Endothelial cell (in vitro differentiated cells): Measurements from ENCODE around the gene UROC1. TPM values are rescaled to one million over a fixed set of nuclear protein-coding genes. Genes with fewer than 3 reads are reported as not detected.

Source experiments
- DNase-seq: peaks from one replicate; pipeline ENCODE4 v3.0.0; 2021; ENCODE audit warnings: low spot score
- H3K27ac Mint-ChIP-seq: one replicate; pipeline ENCODE4 v1.8.0; 2021; ENCODE audit warnings: mixed read lengths, inconsistent platforms; ENCODE audit not compliant: unreplicated experiment
- H3K27me3 Mint-ChIP-seq: one replicate; pipeline ENCODE4 v1.8.0; 2021; ENCODE audit warnings: mild to moderate bottlenecking, moderate library complexity, mixed read lengths, inconsistent platforms; ENCODE audit not compliant: unreplicated experiment
- H3K36me3 Mint-ChIP-seq: one replicate; pipeline ENCODE4 v1.8.0; 2021; ENCODE audit warnings: mild to moderate bottlenecking, low read depth, mixed read lengths, inconsistent platforms; ENCODE audit not compliant: unreplicated experiment
- H3K4me1 Mint-ChIP-seq: one replicate; pipeline ENCODE4 v1.8.0; 2021; ENCODE audit warnings: mild to moderate bottlenecking, mixed read lengths, inconsistent platforms; ENCODE audit not compliant: unreplicated experiment
- H3K4me3 Mint-ChIP-seq: one replicate; pipeline ENCODE4 v1.8.0; 2021; ENCODE audit warnings: mild to moderate bottlenecking, mixed read lengths, inconsistent platforms; ENCODE audit not compliant: unreplicated experiment
- H3K9me3 Mint-ChIP-seq: one replicate; pipeline ENCODE4 v1.8.0; 2021; ENCODE audit warnings: mixed read lengths, inconsistent platforms; ENCODE audit not compliant: unreplicated experiment
- total RNA-seq: library from RNA; stranded (reverse); fragmentation: NEBNext Ultra II Directional; extraction: Animal tissue kit (Norgen Biotek cat#: 25700); gene quantifications from one replicate; pipeline ENCODE4 v1.2.1, GENCODE V29; 2021; ENCODE audit not compliant: unreplicated experiment
- TF ChIP-seq, protein P1 (sequence below): fragments of 200-600 bp; sonication (generic); IDR thresholded peaks from one replicate; pipeline ENCODE4 v1.5.0; 2021; ENCODE audit warnings: antibody characterized with exemption; ENCODE audit not compliant: unreplicated experiment

UROC1 gene
- total RNA-seq, 1 donor from 2014 or later = not detected

GRCh38 chr3:126512916-126513650 is 4.5 kb downstream of the UROC1 start:
- Mint-ChIP-seq H3K36me3 (no peaks in the 10 kb centered on the region), H3K27me3 (no peaks in the 10 kb centered on the region), H3K4me3 (no peak overlapping the region), H3K9me3 (no peaks in the 10 kb centered on the region), H3K4me1 (no peaks in the 10 kb centered on the region), H3K27ac (no peak overlapping the region)
- no peak for DNase-seq
- TF ChIP-seq, protein P1, sequence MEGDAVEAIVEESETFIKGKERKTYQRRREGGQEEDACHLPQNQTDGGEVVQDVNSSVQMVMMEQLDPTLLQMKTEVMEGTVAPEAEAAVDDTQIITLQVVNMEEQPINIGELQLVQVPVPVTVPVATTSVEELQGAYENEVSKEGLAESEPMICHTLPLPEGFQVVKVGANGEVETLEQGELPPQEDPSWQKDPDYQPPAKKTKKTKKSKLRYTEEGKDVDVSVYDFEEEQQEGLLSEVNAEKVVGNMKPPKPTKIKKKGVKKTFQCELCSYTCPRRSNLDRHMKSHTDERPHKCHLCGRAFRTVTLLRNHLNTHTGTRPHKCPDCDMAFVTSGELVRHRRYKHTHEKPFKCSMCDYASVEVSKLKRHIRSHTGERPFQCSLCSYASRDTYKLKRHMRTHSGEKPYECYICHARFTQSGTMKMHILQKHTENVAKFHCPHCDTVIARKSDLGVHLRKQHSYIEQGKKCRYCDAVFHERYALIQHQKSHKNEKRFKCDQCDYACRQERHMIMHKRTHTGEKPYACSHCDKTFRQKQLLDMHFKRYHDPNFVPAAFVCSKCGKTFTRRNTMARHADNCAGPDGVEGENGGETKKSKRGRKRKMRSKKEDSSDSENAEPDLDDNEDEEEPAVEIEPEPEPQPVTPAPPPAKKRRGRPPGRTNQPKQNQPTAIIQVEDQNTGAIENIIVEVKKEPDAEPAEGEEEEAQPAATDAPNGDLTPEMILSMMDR = no peak

- Mint-ChIP-seq H3K27me3 (no peaks in the 10 kb centered on the region), H3K4me3 (no peak overlapping the region), H3K9me3 (no peaks in the 10 kb centered on the region), H3K27ac (no peak overlapping the region), H3K4me1 (no peaks in the 10 kb centered on the region), H3K36me3 (no peaks in the 10 kb centered on the region)
- TF ChIP-seq, protein P1 = no peak
- DNase-seq = no peak
Measured at GRCh38 chr3:126512026-126512425, 5.5 kb downstream of the UROC1 start.

GRCh38 chr3:126511291-126511690 is 6.3 kb downstream of the UROC1 start:
- no peak overlapping the region for H3K27ac Mint-ChIP-seq
- no peaks in the 10 kb centered on the region for H3K27me3 Mint-ChIP-seq
- TF ChIP-seq, protein P1 = no peak
- H3K9me3 Mint-ChIP-seq = no peaks in the 10 kb centered on the region
- H3K4me1 Mint-ChIP-seq = no peaks in the 10 kb centered on the region
- DNase-seq = no peak
- H3K36me3 Mint-ChIP-seq = no peaks in the 10 kb centered on the region
- H3K4me3 Mint-ChIP-seq = no peak overlapping the region

DNA sequence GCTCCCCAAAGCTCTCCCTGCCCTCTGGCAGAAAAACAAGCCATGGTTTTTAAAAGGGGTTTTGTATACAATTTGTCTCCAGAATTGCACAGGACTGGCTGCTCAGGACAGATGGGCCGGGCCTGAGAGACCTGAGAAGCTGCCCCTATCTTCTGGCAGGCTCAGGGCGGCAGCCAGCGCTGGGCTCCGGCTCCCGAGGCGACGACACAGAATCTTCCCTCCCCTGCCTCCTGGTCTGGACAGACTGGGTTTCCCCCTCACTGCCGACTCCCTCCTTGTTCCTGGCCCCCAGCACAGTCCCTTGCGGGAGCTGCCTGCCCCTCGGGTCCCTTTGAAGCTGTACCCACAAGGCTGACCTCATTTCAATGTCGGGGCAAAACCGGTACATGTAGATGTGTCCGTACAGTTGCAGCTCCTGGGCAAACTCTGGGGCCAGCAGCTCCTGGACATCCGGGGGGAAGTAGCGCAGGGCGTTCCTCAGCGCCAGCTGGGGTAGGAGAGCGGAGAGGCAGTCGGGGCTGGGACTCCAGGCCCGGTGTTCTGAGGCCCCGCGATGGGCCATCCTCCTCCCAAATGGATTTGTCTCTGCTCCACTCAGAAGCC is 7.2 kb downstream of the UROC1 start:
- H3K27me3 Mint-ChIP-seq = no peaks in the 10 kb centered on the region
- no peaks in the 10 kb centered on the region for H3K4me1 Mint-ChIP-seq
- no peak overlapping the region for H3K27ac Mint-ChIP-seq
- TF ChIP-seq, protein P1 = no peak
- H3K9me3 Mint-ChIP-seq = no peaks in the 10 kb centered on the region
- DNase-seq = no peak
- H3K36me3 Mint-ChIP-seq = no peaks in the 10 kb centered on the region
- no peak overlapping the region for H3K4me3 Mint-ChIP-seq
